Measurements from ENCODE around the gene TMEM214.
A peak's percentile ranks its signal among the peaks of the same experiment; 100 is the strongest.

Gene TMEM214

GRCh38 chr2:27041752-27042151 lies 9.0 kb downstream of the TMEM214 start:
- DNase-seq, result no peak

- no peak for DNase-seq
Measured at GRCh38 chr2:27042159-27042661, 9.4 kb downstream of the TMEM214 start.

GRCh38 chr2:27042985-27043634 lies 10.3 kb downstream of the TMEM214 start:
- no peak for DNase-seq

GRCh38 chr2:27049422-27050280 lies 16.9 kb downstream of the TMEM214 start:
- DNase-seq, result no peak

- DNase-seq, result peak; percentile 98
Measured at GRCh38 chr2:27050281-27050995, 17.7 kb downstream of the TMEM214 start.

GRCh38 chr2:27050996-27051901 lies 18.5 kb downstream of the TMEM214 start, which contains the start of gene AGBL5:
Gene AGBL5 (plus strand): TSS chr2:27051668. CDS start chr2:27052959, 1,291 bp downstream.
- DNase-seq, result peak; percentile 98

- no peak for DNase-seq
Measured at GRCh38 chr2:27051902-27052645, 19.3 kb downstream of the TMEM214 start.

GRCh38 chr2:27053321-27053720 lies 20.6 kb downstream of the TMEM214 start:
- no peak for DNase-seq

- no peak for DNase-seq
Measured at GRCh38 chr2:27053776-27054175, 21.0 kb downstream of the TMEM214 start.

GRCh38 chr2:27054721-27055120 lies 22.0 kb downstream of the TMEM214 start:
- DNase-seq, result no peak

GRCh38 chr2:27057184-27057583 lies 24.4 kb downstream of the TMEM214 start:
- DNase-seq, result no peak

GRCh38 chr2:27058210-27058609 lies 25.4 kb downstream of the TMEM214 start:
- DNase-seq, result no peak

GRCh38 chr2:27059141-27059820 lies 26.5 kb downstream of the TMEM214 start:
- no peak for DNase-seq

GRCh38 chr2:27060323-27060722 lies 27.6 kb downstream of the TMEM214 start:
- DNase-seq, result no peak

- DNase-seq, result no peak
Measured at GRCh38 chr2:27065128-27065527, 32.4 kb downstream of the TMEM214 start.

- DNase-seq, result no peak
Measured at GRCh38 chr2:27067385-27067784, 34.6 kb downstream of the TMEM214 start.

- no peak for DNase-seq
Measured at GRCh38 chr2:27069436-27069835, 36.7 kb downstream of the TMEM214 start.

GRCh38 chr2:27069961-27070618 lies 37.3 kb downstream of the TMEM214 start:
- no peak for DNase-seq

- DNase-seq, result no peak
Measured at GRCh38 chr2:27070653-27071276, 38.0 kb downstream of the TMEM214 start.
